ENCODE data around the gene ANP32E.

ANP32E gene

GRCh38 chr1:150226486-150226885 is 9.4 kb downstream of the ANP32E start:
- no peak overlapping the region for H3K4me3 ChIP-seq (ENCODE audit: insufficient read depth, low read length, poor library complexity, severe bottlenecking)
- H3F3A ChIP-seq (ENCODE audit: insufficient read depth), result peaks cover 21% of the 10 kb centered on the region; the same call in 1 of the 2 replicates
- no peaks in the 10 kb centered on the region; the same call in 1 of the 2 replicates for H4K20me1 ChIP-seq (ENCODE audit: low read depth, low read length)
- no peaks in the 10 kb centered on the region for H3K27me3 ChIP-seq (ENCODE audit: low read length)
- H3K9ac ChIP-seq (ENCODE audit: low read length), result no peak overlapping the region
- no peak overlapping the region for H2AFZ ChIP-seq (ENCODE audit: low read depth, low read length, severe bottlenecking)
- H3K36me3 ChIP-seq (ENCODE audit: low read length), result peaks cover 31% of the 10 kb centered on the region
- peaks cover 17% of the 10 kb centered on the region for H3K79me2 ChIP-seq (ENCODE audit: insufficient read depth, low read length)
- H3K27ac ChIP-seq (ENCODE audit: low read depth, low read length), result peak overlapping the region; percentile 18; the same call in 1 of the 2 replicates
- H3K4me2 ChIP-seq (ENCODE audit: low read depth, low read length, poor library complexity, severe bottlenecking), result no peak overlapping the region
- H3K9me2 ChIP-seq (replicated peaks; ENCODE audit: insufficient read depth, low read length), result no peaks in the 10 kb centered on the region
- H3K9me3 ChIP-seq (ENCODE audit: insufficient read depth, low read length), result no peaks in the 10 kb centered on the region
- TF ChIP-seq CTCF (IDR thresholded peaks at IDR 0.05; ENCODE audit: insufficient read depth, low read length, poor library complexity, severe bottlenecking) (no peak), EZH2phosphoT487 (conservative IDR thresholded peaks at IDR 0.05; ENCODE audit: low read length) (no peak)

DNA sequence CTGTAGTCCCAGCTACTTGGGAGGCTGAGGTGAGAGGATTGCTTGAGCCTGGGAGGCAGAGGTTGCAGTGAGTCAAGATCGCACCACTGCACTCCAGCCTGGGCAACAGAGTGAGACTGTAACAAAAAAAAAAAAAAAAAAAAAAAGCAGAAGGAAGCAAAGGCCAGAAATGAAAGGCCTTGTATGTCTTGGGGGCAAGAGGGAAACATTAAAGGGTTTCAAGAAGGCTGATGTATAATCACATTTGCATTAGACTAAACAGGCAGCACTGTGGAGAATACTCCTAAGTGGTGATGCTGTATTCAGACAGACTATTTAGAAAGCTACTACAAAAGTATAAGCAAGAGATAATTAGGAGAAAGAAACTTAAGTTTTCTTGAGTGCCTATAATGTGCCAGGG is 10.4 kb downstream of the ANP32E start:
- no peak overlapping the region for H2AFZ ChIP-seq (ENCODE audit: low read depth, low read length, severe bottlenecking)
- no peaks in the 10 kb centered on the region; the same call in 1 of the 2 replicates for H4K20me1 ChIP-seq (ENCODE audit: low read depth, low read length)
- TF ChIP-seq CTCF (IDR thresholded peaks at IDR 0.05; ENCODE audit: insufficient read depth, low read length, poor library complexity, severe bottlenecking), result no peak
- no peak for TF ChIP-seq EZH2phosphoT487 (conservative IDR thresholded peaks at IDR 0.05; ENCODE audit: low read length)
- H3K4me3 ChIP-seq (ENCODE audit: insufficient read depth, low read length, poor library complexity, severe bottlenecking), result no peak overlapping the region
- no peak overlapping the region for H3K27ac ChIP-seq (ENCODE audit: low read depth, low read length)
- peaks cover 21% of the 10 kb centered on the region; the same call in 1 of the 2 replicates for H3F3A ChIP-seq (ENCODE audit: insufficient read depth)
- H3K79me2 ChIP-seq (ENCODE audit: insufficient read depth, low read length), result peaks cover 10% of the 10 kb centered on the region
- H3K9me2 ChIP-seq (replicated peaks; ENCODE audit: insufficient read depth, low read length), result no peaks in the 10 kb centered on the region
- no peak overlapping the region for H3K9ac ChIP-seq (ENCODE audit: low read length)
- H3K36me3 ChIP-seq (ENCODE audit: low read length), result peaks cover 33% of the 10 kb centered on the region
- H3K4me2 ChIP-seq (ENCODE audit: low read depth, low read length, poor library complexity, severe bottlenecking), result no peak overlapping the region
- H3K27me3 ChIP-seq (ENCODE audit: low read length), result no peaks in the 10 kb centered on the region
- H3K9me3 ChIP-seq (ENCODE audit: insufficient read depth, low read length), result no peaks in the 10 kb centered on the region

DNA sequence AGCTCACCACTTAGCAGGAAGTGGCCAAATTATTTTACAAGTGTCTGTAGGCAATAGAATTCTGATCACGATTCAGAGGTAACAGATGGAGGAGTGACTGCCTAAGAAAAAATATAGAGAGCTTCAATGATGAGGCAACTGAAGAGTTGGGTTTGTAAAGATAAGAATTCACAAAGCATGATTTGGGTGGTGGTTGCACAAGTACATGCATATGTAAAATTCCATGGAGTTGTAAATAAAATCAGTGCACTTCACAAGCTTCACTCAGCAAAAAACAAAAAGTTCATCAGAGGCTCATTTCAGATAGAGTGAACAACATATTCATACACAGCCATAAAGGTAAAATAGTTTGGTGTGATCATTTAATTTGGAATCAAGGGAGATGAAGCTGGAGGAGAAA is 10.9 kb downstream of the ANP32E start:
- no peak overlapping the region for H2AFZ ChIP-seq (ENCODE audit: low read depth, low read length, severe bottlenecking)
- no peaks in the 10 kb centered on the region for H3K27me3 ChIP-seq (ENCODE audit: low read length)
- H3K36me3 ChIP-seq (ENCODE audit: low read length), result peaks cover 34% of the 10 kb centered on the region
- H4K20me1 ChIP-seq (ENCODE audit: low read depth, low read length), result no peaks in the 10 kb centered on the region
- no peaks in the 10 kb centered on the region for H3K9me2 ChIP-seq (replicated peaks; ENCODE audit: insufficient read depth, low read length)
- TF ChIP-seq CTCF (IDR thresholded peaks at IDR 0.05; ENCODE audit: insufficient read depth, low read length, poor library complexity, severe bottlenecking) (no peak), EZH2phosphoT487 (conservative IDR thresholded peaks at IDR 0.05; ENCODE audit: low read length) (no peak)
- no peak overlapping the region for H3K9ac ChIP-seq (ENCODE audit: low read length)
- H3K79me2 ChIP-seq (ENCODE audit: insufficient read depth, low read length), result peaks cover 4% of the 10 kb centered on the region
- H3K27ac ChIP-seq (ENCODE audit: low read depth, low read length), result no peak overlapping the region
- H3K4me3 ChIP-seq (ENCODE audit: insufficient read depth, low read length, poor library complexity, severe bottlenecking), result no peak overlapping the region
- H3F3A ChIP-seq (ENCODE audit: insufficient read depth), result peaks cover 16% of the 10 kb centered on the region; the same call in 1 of the 2 replicates
- H3K9me3 ChIP-seq (ENCODE audit: insufficient read depth, low read length), result no peaks in the 10 kb centered on the region
- no peak overlapping the region for H3K4me2 ChIP-seq (ENCODE audit: low read depth, low read length, poor library complexity, severe bottlenecking)
